Epithelial cell of esophagus (primary cell): ENCODE measurements around the gene SPAG4.

ENCODE experiments used
- DNase-seq: peaks from one replicate; pipeline ENCODE4 v3.0.0; 2010; ENCODE audit warnings: low read depth
- H3K4me3 ChIP-seq: 2 replicates; pipeline ENCODE4 v1.5.1; 2011; ENCODE audit warnings: mild to moderate bottlenecking, low read length, control low read depth
- CTCF ChIP-seq: IDR thresholded peaks from 2 replicates; pipeline ENCODE4 v1.5.1; 2011; ENCODE audit warnings: low read depth, mild to moderate bottlenecking, low read length, control low read depth, inconsistent platforms; ENCODE audit not compliant: insufficient read depth; ENCODE audit errors: missing control alignments

SPAG4 gene

GRCh38 chr20:35588397-35588796 lies 27.2 kb upstream of the SPAG4 start:
- TF ChIP-seq CTCF: no peak
- H3K4me3 ChIP-seq: no peak overlapping the region
- DNase-seq: no peak

DNA sequence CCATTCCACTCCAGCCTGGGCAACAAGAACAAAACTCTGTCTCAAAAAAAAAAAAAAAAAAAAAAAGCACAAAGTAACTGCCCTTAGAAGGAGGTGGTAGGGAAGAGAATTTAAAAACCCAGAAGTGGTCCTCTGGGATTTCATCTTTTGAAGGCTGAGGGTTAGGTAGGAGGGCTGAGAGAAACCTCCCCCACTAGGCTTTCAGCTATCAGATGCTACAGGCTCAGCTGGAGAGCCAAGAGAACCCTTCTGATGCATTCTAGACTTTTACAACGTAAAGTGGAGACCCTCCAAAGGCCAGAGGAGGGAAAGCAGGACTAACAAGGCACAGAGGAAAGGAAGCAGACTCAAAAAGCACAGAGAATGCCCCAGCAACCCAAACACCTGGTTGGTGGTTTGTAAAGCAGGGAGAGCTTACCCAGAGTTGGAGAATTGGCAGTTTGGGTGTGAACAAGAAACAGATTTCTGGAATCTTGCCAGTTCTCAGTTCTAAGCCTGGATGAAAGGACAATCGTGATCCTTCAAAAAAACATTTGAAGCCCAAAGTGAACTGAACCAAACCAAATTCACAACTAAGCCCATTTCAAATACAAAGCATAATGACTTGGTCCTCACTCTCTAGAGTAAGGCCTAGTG lies 23.2 kb upstream of the SPAG4 start:
- no peak for TF ChIP-seq CTCF
- no peak for DNase-seq
- no peak overlapping the region for H3K4me3 ChIP-seq

DNA sequence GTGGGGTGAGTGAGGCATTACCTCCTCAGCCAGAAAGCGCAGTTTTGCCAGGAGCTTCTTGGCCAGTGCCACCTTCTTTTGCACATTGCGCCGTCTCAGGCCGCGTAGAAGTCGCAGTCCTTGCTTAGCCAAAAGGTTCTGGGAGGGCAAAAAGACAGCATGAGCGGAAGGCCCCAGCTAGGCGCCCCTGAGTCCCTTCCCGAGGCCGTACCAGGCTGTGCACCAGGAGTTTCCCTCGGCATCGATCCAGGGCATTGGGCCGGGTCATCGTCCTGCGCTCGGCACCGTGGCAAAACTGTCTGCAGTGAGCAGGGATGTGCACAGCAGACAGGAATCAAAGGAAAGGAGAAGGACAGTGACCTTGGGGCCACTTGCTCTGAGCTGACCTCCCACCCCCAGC lies 20.2 kb upstream of the SPAG4 start:
- TF ChIP-seq CTCF: no peak
- no peak overlapping the region for H3K4me3 ChIP-seq
- DNase-seq: no peak

DNA sequence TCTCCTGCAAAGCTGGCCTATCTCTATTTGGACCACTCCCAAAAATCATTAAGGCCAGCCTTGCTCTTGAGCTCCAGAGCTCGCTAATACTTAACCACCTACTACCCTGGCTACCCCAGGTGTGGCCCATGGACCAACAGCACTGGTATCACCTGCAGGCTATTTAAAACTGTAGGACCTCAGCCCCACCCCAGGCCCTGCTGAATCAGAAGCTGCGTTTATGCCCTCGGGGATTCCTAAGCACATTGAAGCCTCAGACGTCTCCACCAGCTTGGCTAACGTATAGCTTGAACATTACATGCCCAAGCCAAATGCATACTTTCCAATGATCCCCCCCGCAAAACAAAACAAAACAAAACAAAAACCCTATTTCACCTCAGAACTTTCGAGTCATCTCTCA lies 19.7 kb upstream of the SPAG4 start:
- TF ChIP-seq CTCF: no peak
- no peak overlapping the region for H3K4me3 ChIP-seq
- no peak for DNase-seq

DNA sequence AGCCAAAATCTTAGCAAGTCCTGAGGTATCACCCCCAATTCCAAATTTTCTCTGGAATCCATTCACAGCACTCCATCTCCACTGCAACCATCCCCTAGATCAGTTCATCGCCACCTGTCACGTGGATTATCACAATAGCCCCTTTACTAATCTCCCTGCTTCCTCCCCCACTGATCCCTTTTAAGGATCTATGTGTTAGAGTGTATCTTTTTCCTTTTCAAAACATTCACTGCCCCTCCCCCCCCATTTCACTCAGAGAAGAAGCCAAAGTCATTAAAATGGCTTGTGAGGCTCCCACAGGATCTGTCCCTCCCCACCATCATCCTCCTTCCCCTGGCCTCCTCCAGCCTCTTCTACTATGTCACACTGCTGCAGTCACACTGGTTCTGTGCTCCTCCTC lies 18.4 kb upstream of the SPAG4 start:
- DNase-seq: no peak
- TF ChIP-seq CTCF: no peak

DNA sequence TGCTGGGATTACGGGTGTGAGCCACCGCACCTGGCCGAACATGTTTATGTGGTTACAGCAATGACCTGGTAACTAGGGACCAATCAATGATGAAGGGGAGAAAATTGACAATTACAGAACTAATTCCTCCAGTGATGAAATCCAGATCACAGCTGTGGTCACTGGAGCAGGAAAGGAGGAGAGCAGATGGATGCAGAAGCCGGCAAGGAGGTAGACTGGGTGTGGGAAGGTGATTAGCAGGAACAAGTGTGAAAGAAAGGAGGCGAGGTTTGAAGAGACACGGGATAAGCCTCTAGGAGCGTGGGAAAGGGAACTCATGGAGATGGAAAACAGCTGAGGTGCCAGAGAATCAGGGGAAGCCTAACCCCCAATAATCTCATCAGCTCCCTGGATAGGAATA lies 17.2 kb upstream of the SPAG4 start:
- no peak for TF ChIP-seq CTCF
- no peak overlapping the region for H3K4me3 ChIP-seq
- DNase-seq: no peak

More for the DNA sequence above, 18.4 kb upstream of the SPAG4 start:
- no peak overlapping the region for H3K4me3 ChIP-seq
